OCI-LY1 (cell line): Measurements from ENCODE around the gene ARHGAP24.

ENCODE experiments used
- EZH2 ChIP-seq: fragments of 200-600 bp; sonication (generic), shearing (Covaris generic); IDR thresholded peaks from 2 replicates; pipeline ENCODE4 v1.8.0; 2017; ENCODE audit warnings: borderline replicate concordance, mixed run types, mild to moderate bottlenecking, antibody characterized with exemption, low read length, moderate library complexity, mixed read lengths
- TF ChIP-seq, protein P1 (sequence below): fragments of 200-600 bp; sonication (generic), shearing (Covaris generic); IDR thresholded peaks from 2 replicates; pipeline ENCODE4 v1.5.1; 2017; ENCODE audit warnings: mild to moderate bottlenecking, antibody characterized with exemption, low read length, moderate library complexity, mixed read lengths

DNA sequence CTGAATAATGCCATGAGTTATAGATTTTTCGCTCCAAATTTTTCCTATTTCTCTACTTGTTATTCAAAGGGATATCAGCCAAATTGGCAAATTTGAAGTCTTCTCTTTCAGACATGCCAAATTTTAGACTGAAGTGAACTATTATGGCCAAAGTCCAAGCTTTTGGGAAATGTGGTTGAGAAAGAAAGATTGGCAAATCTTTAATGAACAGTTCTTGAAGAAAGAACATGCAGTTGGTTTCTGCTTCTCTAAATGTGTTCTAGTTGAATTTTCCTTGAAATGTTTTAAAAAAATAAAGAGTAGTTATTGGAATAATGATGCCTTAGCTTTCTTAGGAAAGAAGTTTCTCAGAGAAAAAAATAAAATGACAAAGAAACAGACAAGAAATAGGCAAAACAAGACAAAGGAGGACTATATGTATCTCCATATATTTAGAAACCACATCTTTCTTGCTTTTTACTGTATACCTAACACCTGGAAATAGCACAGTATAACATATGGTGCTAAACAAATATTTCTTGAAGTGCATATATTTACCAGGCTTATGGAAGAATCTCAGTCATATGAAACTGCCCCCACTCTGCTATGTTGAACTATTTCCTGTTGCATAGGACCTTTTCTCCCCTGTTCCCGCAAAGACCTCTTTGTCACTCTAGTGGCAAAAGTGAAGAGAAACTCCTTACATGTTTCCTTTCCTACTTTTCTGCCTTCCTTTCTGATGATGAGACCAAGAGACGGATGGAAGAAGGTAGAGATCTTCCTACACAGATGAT, 250.0 kb downstream of the ARHGAP24 start:
- TF ChIP-seq, protein P1, sequence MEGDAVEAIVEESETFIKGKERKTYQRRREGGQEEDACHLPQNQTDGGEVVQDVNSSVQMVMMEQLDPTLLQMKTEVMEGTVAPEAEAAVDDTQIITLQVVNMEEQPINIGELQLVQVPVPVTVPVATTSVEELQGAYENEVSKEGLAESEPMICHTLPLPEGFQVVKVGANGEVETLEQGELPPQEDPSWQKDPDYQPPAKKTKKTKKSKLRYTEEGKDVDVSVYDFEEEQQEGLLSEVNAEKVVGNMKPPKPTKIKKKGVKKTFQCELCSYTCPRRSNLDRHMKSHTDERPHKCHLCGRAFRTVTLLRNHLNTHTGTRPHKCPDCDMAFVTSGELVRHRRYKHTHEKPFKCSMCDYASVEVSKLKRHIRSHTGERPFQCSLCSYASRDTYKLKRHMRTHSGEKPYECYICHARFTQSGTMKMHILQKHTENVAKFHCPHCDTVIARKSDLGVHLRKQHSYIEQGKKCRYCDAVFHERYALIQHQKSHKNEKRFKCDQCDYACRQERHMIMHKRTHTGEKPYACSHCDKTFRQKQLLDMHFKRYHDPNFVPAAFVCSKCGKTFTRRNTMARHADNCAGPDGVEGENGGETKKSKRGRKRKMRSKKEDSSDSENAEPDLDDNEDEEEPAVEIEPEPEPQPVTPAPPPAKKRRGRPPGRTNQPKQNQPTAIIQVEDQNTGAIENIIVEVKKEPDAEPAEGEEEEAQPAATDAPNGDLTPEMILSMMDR = no peak
- TF ChIP-seq EZH2 = no peak
